Activated CD4-positive, alpha-beta T cell treated with anti-CD3 and anti-CD28 coated beads for 24 hours (primary cell): ENCODE results near the gene YY2.
"Not testable (repeated sequence)": the region's sequence is repeated elsewhere in the genome, so short reads cannot be mapped to it uniquely, and the experiment has no call there.

Source experiments
- DNase-seq, 2 donors: peaks; one replicate each; pipeline ENCODE4 v3.0.0-alpha.2; 2020; ENCODE audit warnings: low read depth in 2 of 2

Gene YY2

GRCh38 chrX:21874182-21874581, 18.4 kb downstream of the YY2 start:
- DNase-seq: not testable (repeated sequence)

- DNase-seq: no peak
These were observed 19.2 kb downstream of the YY2 start for GRCh38 chrX:21875013-21875412.

- no peak for DNase-seq
These were observed 26.2 kb downstream of the YY2 start for GRCh38 chrX:21881881-21882574.

GRCh38 chrX:21883258-21883657, 27.5 kb downstream of the YY2 start:
- no peak for DNase-seq

GRCh38 chrX:21885568-21885967, 29.8 kb downstream of the YY2 start:
- DNase-seq: no peak

- DNase-seq: no peak
These were observed 49.5 kb downstream of the YY2 start for GRCh38 chrX:21905313-21905712.

- no peak for DNase-seq
These were observed 50.2 kb downstream of the YY2 start for GRCh38 chrX:21905953-21906352.

- no peak for DNase-seq
These were observed 51.5 kb downstream of the YY2 start for GRCh38 chrX:21907260-21907659.
